NK-92 (cell line): ENCODE measurements around the gene DIP2C.

Source experiments
- DNase-seq: peaks from one replicate; lab custom pipeline; 2025; ENCODE audit not compliant: unreplicated experiment; lab: John Stamatoyannopoulos, UW

Gene DIP2C

GRCh38 chr10:224571-224970, 464.9 kb downstream of the DIP2C start:
- DNase-seq: no peak
